Measurements from ENCODE around the gene OTOG.

Gene OTOG

GRCh38 chr11:17637901-17638300 lies 90.8 kb downstream of the OTOG start:
- TF ChIP-seq CTCF (IDR thresholded peaks at IDR 0.05; ENCODE audit: borderline replicate concordance, insufficient read depth, low read depth, low read length) = no peak
- H3K4me3 ChIP-seq (ENCODE audit: low read depth, low read length) = no peak overlapping the region

- no peak overlapping the region for H3K4me3 ChIP-seq (ENCODE audit: low read depth, low read length)
- TF ChIP-seq CTCF (IDR thresholded peaks at IDR 0.05; ENCODE audit: borderline replicate concordance, insufficient read depth, low read depth, low read length) = no peak
Measured at GRCh38 chr11:17638311-17638710, 91.3 kb downstream of the OTOG start.

GRCh38 chr11:17639091-17639490 lies 92.0 kb downstream of the OTOG start:
- H3K4me3 ChIP-seq (ENCODE audit: low read depth, low read length) = no peak overlapping the region
- TF ChIP-seq CTCF (IDR thresholded peaks at IDR 0.05; ENCODE audit: borderline replicate concordance, insufficient read depth, low read depth, low read length) = no peak

- TF ChIP-seq CTCF (IDR thresholded peaks at IDR 0.05; ENCODE audit: borderline replicate concordance, insufficient read depth, low read depth, low read length) = no peak
- no peak overlapping the region for H3K4me3 ChIP-seq (ENCODE audit: low read depth, low read length)
Measured at GRCh38 chr11:17639781-17640180, 92.7 kb downstream of the OTOG start.

GRCh38 chr11:17640493-17641164 lies 93.6 kb downstream of the OTOG start:
- no peak for TF ChIP-seq CTCF (IDR thresholded peaks at IDR 0.05; ENCODE audit: borderline replicate concordance, insufficient read depth, low read depth, low read length)

GRCh38 chr11:17641792-17642350 lies 94.8 kb downstream of the OTOG start:
- no peak for TF ChIP-seq CTCF (IDR thresholded peaks at IDR 0.05; ENCODE audit: borderline replicate concordance, insufficient read depth, low read depth, low read length)
- H3K4me3 ChIP-seq (ENCODE audit: low read depth, low read length) = no peak overlapping the region

More at GRCh38 chr11:17640493-17641164, 93.6 kb downstream of the OTOG start:
- H3K4me3 ChIP-seq (ENCODE audit: low read depth, low read length) = no peak overlapping the region

- TF ChIP-seq CTCF (IDR thresholded peaks at IDR 0.05; ENCODE audit: borderline replicate concordance, insufficient read depth, low read depth, low read length) = no peak
- no peak overlapping the region for H3K4me3 ChIP-seq (ENCODE audit: low read depth, low read length)
Measured at GRCh38 chr11:17642370-17642769, 95.3 kb downstream of the OTOG start.

Data from GM12875 (cell line).